ENCODE results near the gene PDYN.
"Not testable (repeated sequence)": the region's sequence is repeated elsewhere in the genome, so short reads cannot be mapped to it uniquely, and the experiment has no call there.

Gene PDYN
- 0 reads per million in 2 donors for total RNA-seq

DNA sequence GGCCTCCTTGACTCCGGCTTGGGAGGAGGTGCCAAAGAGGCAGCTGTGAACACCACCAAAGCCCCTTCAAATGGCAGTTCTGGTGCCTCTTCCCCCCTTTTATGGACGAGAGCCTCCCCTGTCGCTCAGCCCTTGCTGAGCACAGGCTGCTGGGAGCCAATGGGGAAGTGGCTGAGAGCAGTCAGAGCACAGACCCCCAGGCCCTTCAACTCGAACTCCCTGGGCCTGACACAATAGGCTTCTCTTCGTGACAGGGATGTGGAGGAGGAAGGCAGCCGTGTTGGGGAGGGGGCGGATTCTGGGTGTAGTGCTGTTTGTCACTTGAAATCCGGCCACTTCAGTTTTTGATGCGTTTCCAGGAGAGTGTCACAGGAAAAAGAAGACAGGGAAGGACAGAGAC lies at the start of gene PDYN:
Gene PDYN (minus strand): TSS at position 73 of the 400 bp plus-strand sequence. CDS start 10,974 bp downstream, outside the sequence.
- DNase-seq = no peak

DNA sequence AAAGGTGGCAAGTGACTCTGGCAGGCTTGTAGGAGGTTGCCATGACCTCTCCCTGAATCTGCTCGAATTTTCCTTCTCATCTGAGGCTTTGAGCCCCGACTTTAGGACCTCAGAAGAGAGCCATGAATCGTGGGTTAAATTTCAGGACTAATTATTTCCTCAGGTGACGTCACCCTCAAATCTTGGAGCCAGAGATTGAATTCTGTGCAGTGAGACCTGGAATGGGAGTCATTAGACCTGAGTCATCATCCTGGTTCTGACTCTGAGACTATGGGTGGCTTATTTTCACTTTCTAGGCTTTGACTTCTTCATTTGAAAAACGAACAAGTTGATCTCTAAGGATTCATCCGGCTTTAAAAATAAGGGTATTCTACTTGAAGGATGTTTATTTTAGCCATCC lies 48.5 kb upstream of the PDYN start:
- no peak for DNase-seq

DNA sequence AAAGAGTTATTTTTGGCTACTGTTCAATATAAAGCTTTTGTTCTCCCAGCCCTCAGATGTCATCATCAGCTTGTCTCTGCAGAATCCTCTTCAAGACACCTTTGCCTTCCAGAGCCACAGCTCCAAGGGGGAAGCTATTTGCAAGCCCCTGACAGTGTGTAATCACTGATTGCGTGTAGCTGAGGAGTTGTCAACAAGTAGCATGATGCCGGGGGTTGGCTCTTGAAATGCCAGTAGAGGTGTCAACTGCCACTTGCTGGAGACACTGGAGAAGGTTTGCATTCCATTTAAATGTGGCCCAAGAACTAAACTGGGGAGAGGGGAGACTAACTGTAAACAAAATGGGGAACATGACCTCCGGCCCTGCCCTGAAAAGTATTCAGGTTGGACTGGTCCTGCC lies 44.3 kb upstream of the PDYN start:
- DNase-seq = no peak

DNA sequence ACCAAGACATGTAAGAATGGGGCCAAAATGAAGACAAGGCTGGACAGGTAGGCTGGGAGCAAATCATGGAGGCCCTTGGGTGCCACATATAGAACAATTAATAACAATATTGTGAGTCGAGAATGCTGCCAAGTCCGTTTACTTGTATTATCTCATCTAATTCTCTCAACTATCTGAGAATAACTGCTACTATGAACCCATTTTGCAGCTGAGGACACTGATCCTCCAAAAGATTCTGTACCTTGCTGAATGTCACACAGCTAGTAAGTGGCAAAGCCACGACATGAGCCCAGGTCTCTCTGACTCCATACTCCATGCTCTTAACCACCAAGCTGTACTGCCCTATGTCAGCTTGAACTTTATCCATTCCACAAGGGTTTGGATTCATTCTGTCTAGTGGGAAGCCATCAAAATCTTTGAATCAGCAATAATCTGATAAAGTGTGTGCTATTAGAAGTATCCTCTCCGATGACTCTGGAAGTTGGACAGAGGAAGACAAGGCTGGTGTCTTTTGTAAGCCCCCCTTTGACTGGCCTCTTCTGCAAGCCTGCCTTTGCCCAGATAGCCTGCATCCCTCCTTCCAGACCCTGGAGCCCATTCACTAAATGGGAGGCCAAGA lies 43.5 kb upstream of the PDYN start:
- DNase-seq = no peak

DNA sequence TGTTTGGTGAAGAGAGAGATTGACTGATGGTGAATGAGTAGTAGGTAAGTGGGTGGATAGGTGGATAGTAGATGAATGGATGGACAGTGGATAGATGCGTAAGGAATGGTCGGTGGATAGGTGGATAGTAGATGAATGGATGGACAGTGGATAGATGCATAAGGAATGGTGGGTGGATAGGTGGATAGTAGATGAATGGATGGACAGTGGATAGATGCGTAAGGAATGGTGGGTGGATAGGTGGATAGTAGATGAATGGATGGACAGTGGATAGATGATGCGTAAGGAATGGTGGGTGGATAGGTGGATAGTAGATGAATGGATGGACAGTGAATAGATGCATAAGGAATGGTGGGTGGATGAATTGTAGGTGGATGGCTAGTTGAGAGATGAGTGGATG lies 42.5 kb upstream of the PDYN start:
- not testable (repeated sequence) for DNase-seq

DNA sequence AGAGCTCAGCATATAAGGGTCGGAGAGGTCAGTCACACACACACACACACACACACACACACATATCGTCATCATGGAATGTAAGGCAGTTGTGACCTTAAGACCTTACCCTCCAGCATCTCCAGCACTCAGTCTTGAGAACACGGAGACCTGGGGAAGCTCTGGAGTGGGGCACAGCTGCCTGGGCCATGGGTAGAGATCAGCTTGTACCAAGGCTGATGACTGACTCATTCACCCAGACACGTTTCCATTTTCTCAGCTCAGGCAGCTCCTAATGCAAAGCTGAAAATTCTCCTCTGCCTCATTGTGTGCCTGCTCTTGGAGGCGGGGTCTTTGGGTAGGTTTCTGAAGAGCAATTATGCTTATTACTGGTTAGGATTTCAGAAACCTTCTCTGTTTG lies 38.3 kb upstream of the PDYN start:
- no peak for DNase-seq

DNA sequence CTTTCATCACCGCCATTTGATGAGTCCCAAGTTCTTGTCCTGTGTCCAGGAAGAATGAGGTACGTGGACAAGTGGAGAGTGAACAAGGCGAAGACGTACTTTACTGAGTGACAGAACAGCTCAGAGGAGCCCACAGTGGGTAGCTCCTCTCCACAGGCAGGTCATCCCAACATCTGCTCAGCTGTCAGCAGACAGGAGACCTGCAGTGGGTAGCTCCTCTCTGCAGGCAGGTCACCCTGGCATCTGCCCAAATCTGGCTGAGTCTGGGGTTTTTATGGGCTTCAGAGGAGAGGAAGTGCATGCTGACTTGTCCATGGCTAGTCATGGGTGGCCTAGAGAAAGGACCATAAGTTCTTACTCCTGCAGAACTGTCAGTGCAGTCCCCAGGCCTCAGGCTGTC lies 32.7 kb upstream of the PDYN start:
- DNase-seq = no peak

DNA sequence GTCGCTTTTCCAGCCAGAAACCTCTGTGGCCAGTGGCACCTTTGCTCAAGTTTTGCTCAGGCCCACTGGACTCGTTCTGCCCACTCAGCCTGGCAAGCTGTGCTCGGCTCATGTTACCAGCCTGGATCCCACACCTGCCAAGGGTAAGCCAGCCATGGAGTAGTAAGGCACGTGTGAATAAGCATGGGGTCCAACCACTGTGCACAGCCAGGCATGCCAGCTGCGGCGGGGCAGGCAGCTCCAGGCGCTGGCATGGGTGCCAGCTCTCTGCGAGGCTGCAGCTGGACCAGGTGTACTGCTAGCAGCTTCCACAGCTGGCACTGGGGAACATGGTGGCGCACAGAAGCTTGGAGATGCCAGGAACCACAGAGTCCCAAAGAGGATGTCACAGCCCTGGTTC lies 32.1 kb upstream of the PDYN start:
- DNase-seq = no peak

DNA sequence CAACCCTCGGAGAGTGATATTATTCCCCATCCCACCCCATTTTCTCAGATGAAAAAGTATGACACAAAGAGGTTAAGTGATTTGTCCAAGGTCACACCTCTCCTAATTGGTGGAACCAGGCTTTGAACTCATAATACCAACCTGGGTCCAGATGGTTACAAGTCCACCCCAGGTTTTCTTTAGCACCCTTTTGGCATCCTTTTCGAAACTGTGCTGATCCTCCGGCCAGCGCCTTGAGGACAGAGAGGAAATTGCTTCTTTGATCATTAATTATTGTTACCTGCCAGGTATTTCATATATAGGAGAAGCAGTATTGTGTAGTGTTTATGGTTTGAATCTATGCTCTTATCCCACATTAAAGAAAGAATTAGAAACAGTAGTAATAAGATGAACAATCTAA lies 29.3 kb upstream of the PDYN start:
- no peak for DNase-seq

DNA sequence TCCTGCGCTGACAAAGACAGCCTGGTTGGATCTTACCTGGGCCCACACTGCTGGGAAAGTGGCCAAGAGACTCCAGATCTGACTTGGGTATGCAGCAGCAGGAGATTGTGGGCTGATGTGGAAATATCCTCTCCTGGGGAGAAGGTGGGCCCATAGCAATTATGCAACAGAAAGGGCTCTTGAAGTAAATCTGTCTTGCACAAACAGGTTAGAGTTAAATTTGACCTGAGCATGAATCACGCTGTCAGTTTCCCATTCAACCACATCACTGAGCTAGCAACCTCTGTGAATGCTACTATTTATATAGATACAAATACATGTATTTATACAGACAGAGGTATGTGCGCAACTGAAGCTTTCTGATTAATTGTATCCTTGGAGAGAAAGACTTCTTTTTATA lies 28.3 kb upstream of the PDYN start:
- DNase-seq = no peak

DNA sequence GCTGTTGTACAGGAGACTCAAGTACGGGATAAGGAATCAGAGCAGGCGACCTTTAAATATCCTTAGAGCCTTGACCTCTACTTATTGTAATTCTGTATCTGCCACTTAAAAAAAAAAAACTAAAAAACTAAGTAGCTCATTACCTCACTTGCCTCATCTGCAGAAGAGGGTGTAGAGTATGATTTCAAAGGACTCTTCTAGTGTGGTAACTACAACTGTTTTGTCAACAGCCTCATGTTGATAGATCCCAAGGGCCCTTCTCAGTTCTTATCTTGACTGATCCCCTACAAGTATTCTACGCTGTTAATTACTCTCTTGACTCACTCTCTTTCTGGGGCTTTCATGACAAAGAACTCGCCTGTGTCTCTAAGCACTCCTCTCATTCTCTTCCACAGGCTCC lies 16.7 kb upstream of the PDYN start:
- no peak for DNase-seq

DNA sequence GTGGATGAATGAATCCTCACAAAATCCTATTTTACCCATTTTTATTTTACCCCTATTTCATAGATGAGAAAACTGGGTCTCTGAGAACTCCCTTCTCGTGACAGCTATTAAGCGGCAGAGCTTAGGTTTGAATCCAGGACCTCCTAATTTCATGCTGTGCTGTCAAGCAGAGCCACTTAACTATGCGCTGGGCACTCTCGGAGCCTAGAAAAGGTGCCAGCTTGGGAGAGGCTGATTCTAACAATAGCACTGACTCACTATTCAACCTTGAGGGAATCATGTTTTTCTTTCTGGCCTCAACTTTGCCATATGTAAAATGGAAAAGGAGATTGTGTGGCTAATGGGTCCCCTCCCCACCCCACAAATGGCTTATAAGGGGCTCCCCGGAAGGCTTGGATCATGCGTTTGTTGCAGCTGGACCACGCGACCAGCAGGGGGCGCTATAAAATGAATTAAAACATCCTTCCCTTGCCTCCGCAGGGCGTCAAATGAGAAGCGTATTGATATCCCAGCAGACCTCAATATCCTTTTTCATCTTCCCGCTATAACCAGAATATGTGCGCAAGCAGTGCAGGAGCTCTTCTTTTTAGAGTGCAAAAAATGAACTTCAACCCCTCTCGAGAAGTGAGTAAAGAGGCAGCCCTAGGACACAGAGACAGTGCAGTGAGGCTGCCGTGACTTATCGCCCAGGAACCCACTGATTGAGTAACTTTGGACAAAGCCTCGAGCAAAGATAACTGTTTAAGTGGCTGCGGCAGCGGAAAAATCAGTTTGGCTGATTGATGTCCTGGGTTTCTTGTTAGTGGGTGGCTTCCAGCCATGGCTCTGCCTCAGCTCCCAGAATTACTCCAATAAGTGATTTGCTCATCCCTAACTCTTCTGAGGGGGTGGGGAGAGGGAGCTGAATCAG lies 12.8 kb upstream of the PDYN start:
- DNase-seq = no peak

DNA sequence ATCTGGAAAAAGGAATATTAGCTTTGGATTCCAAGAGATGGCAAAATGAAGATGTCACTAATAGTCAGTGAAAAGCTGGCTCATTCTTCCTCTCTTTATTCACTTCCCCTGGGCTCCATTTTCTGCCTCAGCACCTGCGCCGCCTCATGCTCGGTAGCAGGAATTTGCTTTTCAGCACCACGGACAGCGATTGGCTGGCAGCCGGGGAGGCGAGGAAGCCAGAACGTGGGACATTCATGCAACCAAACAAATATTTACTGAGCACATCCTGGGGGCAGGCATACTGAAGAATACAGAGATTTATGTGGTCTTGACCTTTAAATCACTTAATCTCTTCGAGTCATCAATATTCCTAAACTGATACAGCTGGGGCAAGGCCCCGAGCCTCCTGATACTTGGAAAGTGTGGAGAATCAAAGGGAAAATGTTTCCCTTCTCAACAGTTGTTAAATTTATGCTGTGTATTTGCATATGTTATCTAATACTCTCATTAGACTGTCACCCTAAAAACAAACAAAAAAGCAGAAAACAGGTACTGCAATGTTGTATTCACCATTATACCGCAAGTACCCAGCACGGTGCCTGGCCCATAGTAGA lies 12.1 kb upstream of the PDYN start:
- DNase-seq = no peak

DNA sequence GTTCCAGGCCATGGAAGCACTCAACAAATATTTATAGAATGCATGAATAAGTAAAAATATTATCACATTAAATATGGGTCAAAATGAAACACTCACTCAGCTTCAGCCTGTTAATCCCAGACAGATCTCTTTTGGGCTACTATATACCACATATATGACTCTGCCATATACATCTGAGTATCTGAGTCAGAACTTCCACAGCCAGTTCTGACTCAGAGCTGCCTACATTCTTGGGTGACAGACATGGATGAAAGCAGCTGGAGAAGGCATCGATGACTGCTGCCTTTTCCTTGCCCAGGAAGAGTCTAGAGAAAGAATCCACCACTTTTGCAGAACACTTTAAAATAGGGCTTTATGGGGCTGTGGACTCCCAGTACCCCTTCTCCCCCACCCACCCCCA lies 11.5 kb upstream of the PDYN start:
- no peak for DNase-seq

DNA sequence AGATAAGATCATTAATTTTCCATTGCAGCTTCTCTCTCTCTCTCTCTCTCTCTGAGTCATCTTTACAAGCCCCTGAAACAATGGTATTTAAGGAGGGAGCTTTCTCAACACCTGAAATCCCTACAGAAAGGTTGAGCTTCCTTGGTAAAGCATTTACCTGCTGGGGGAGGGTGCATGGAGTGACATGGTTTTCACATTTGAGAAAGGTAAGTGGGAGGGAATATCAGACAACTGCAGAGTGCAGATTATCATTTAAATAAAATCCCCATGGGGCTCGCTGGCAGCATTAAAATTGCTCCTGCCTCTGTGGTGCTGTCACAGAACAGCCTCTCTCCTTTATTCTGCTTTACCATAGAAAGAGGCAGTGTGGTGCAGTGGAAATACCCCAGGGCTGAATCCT lies 10.3 kb upstream of the PDYN start:
- DNase-seq = no peak

DNA sequence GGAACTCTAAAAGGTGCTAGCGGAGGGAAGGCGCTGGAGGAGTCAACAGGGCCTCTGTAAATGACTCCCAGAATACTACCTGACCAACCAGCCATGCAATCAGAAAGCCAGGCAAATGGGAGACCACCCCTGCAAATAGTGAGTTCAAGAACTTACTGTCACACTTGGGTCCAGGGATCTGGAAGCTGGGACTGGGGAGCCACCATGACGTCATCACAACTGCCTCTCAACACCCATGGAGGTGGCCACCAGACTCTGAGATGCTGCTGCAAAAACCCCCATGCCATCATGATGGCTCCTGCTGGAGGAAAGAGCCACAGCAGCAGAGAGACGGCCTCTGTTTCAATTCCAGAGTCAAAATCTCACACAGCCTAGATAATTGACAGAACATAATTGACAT lies 8.5 kb upstream of the PDYN start:
- no peak for DNase-seq

DNA sequence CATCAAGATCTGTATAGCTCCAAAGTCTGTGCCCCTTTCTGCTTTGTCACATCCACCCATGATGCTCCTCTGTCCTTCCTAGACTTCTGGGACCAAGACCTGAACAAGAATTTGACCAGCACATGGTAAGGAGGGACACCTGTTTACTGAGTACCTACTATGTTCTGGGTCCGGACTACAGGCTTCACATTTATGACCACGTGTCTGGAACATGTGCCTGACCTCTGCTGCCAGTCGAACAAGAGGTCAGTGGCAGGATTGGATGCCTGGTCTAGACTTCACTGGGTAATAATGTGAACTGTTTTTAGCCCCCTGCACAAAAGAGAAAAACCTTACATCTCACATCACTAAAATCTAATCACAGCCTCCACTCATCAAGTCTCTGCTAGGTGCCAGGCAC lies 7.3 kb upstream of the PDYN start:
- no peak for DNase-seq

DNA sequence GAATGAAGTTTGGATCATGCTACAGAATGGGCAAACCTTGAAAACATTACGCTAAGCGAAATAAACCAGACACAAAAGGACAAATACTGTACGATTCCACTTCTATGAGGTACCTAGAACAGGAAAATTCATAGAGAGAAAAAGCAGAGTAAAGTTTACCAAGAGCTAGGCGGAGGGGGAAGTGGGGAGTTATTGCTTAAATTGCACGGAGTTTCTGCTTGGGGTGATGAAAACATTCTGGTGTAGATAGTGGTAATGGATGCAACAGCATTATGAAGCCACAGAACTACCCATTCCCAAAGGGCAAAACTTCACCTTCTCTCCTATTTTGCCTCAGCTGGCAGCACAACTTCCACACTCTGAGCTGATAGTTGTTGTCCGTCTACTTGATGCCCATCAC lies 6.4 kb upstream of the PDYN start:
- no peak for DNase-seq

DNA sequence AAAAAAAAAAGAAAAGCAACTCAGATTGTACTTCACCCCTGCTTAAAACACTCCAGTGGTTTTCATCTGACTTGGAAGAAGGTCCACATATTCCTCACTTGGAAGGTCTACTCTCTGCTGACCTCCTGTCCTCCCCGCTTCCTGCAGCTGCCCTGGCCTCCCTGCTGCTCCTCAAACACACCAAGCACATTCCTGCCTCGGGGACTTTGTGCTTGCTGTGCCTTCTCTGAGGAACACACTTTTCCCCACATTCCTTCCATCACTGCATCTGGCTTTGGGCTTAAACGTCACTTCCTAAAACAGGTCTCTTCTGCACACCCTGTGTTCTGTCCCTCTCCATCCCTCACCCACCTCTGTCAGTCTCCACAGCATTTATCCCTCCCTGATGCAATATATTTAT lies 4.9 kb upstream of the PDYN start:
- DNase-seq = no peak

DNA sequence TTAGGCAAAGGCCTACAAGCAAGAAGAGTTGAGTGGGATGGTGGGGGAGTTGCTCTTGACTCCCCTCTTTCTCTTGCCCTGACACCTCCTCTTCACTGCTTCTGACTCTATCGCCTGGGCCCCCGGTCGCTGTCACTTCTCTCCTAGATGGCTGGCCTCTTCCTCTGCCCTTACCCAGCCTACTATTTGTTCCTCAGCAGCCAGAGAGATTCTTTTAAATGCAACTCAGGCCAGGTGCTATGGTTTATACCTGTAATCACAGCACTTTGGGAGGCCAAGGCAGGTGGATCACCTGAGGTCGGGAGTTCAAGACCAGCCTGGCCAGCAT lies 4.3 kb upstream of the PDYN start:
- no peak for DNase-seq

DNA sequence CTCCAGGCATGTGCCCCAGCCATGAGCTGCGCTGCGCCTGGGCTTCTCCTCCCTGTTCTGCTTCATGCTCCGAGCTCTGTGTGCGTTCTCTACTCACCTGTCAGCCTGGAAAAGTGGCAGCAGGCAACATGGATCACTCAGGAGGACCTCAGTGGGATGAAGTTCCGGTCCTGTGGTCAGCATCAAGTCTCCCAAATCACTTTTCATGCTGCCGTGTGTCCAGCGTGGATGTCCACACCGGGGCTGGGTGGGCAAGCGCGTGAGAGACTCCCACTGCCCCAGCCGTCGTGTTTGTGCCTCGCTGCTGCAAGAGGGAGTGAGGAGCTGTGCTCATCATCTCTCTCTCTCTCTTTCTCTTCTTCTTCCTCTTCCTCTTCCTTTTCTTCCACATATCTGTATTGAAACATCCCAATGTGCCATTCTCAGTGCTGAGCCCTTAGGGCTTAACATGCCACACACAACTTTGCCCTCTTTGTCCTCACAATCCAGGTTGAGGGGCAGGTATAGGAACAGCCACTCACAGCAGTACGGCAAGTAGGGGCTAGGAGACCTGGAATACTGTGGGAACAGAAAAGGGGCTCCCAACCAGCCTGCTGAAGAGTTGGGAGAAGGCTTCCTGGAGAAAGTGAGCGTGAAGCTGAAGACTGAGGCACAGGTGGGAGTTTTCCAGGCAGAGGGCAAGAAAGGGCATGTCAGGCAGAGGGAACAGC lies 3.8 kb upstream of the PDYN start:
- DNase-seq = no peak

DNA sequence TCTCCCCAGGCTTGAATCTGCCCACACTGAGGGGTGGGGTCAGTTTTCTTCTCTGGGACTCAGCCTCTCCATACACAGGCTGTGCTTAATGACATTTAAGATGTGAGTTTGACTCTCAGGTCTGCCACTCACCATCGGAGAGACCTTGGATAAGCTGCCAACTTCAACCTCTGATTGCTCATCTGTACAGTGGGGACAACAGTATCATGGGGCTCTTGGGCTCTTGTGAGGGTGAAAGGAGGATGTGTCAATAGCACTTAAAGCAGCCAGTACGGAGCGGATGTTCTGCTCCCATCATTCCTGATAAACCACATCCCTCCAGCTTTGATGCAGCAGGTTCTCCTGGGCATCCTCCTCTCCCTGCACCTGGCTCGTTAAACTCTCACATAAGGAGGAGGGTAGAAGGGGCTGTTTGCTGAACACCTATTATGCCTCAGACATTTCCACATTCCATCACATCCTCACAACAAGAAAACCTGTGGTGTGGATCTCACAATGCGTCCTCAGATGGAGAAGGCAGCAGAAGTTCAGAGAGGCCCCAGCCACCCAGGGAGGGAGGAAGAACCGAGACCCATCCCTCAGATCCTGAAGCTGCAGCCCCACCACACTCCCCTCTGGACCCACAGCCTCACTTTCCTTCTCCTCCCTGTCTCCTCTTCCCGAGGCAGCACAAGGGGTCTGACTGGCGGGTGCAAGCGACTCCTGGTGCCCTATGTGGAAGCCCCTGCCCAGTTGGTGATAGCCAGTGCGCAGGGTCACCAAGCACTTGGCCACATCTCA lies 1.9 kb upstream of the PDYN start:
- DNase-seq = no peak

DNA sequence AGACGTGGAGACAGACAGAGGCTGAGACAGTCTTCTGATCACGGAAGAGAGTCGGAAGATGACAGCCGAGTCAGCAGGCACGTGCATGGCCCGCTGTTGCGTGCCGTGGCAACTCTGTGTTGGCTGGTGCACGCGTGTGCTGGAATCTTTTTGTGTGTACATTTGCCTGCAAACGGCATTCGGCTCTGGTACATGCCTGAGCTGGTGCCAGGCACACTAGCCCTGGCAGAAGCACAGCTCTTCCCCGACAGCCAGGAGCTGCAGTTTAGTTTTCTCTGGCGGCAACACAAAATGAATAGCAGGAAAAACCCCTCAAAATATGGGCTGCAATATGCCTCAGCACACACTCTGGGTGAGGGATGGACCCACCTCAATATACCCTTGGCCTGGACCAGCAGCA lies 769 bp upstream of the PDYN start:
- no peak for DNase-seq
